HepG2 (cell line): ENCODE measurements around the gene STK11. TPM values are rescaled to one million over a fixed set of nuclear protein-coding genes. Genes with fewer than 3 reads are reported as not detected.

Source experiments
- ARNT2 ChIP-seq: sonication (generic); formaldehyde crosslinking; IDR thresholded peaks from 2 replicates; pipeline ENCODE4 v1.8.0; 2022; ENCODE audit warnings: mild to moderate bottlenecking, low read depth, missing genetic modification reagents, moderate library complexity
- IRX3 ChIP-seq: sonication (generic); formaldehyde crosslinking; IDR thresholded peaks from 2 replicates; pipeline ENCODE4 v1.8.1; 2023; ENCODE audit warnings: mild to moderate bottlenecking, low read depth, missing genetic modification reagents, borderline replicate concordance
- JUNB ChIP-seq: sonication (generic); formaldehyde crosslinking; IDR thresholded peaks from 2 replicates; pipeline ENCODE4 v1.8.0; 2022; ENCODE audit warnings: missing genetic modification reagents, mild to moderate bottlenecking, borderline replicate concordance
- MATR3 ChIP-seq: sonication (generic); formaldehyde crosslinking; IDR thresholded peaks from 2 replicates; pipeline ENCODE4 v1.4.0; 2020; ENCODE audit warnings: missing genetic modification reagents
- NCOA1 ChIP-seq: sonication (generic); formaldehyde crosslinking; IDR thresholded peaks from 2 replicates; pipeline ENCODE4 v1.9.0; 2021; ENCODE audit warnings: missing genetic modification reagents
- NR2F6 ChIP-seq, 2 experiments: IDR thresholded peaks; 2 replicates each; pipeline ENCODE4 v1.6.1; 2016; ENCODE audit warnings: antibody characterized with exemption in 1 of 2, mild to moderate bottlenecking in 1 of 2
- PPARG ChIP-seq: conservative IDR thresholded peaks from 2 replicates; pipeline ENCODE4 v1.6.1; 2016; ENCODE audit warnings: missing biosample characterization, missing genetic modification reagents
- PTBP1 ChIP-seq: fragments of 200-400 bp; formaldehyde crosslinking; IDR thresholded peaks from 2 replicates; pipeline ENCODE4 v1.6.1; 2018; ENCODE audit warnings: low read length, low read depth; ENCODE audit not compliant: poor library complexity, severe bottlenecking
- RCOR2 ChIP-seq: IDR thresholded peaks from 2 replicates; pipeline ENCODE4 v1.6.1; 2016; ENCODE audit warnings: missing biosample characterization, missing genetic modification reagents
- RFXANK ChIP-seq: IDR thresholded peaks from 2 replicates; pipeline ENCODE4 v1.6.1; 2016
- SIN3B ChIP-seq: fragments of 150-350 bp; IDR thresholded peaks from 2 replicates; pipeline ENCODE4 v1.6.1; 2014; ENCODE audit warnings: low read length
- SMC3 ChIP-seq: IDR thresholded peaks from 2 replicates; pipeline ENCODE4 v1.6.1; 2011; ENCODE audit warnings: low read length, improper control_type of control experiment
- WIZ ChIP-seq: sonication (generic); formaldehyde crosslinking; IDR thresholded peaks from 2 replicates; pipeline ENCODE4 v1.5.1; 2020; ENCODE audit warnings: mild to moderate bottlenecking, missing genetic modification reagents
- YEATS4 ChIP-seq: sonication (generic); formaldehyde crosslinking; IDR thresholded peaks from 2 replicates; pipeline ENCODE4 v1.4.0; 2020; ENCODE audit warnings: missing genetic modification reagents, borderline replicate concordance
- ZNF17 ChIP-seq: sonication (generic); formaldehyde crosslinking; IDR thresholded peaks from 2 replicates; pipeline ENCODE4 v1.5.0; 2020; ENCODE audit warnings: mild to moderate bottlenecking, missing genetic modification reagents
- ZNF230 ChIP-seq: sonication (generic); formaldehyde crosslinking; IDR thresholded peaks from 2 replicates; pipeline ENCODE4 v1.4.0; 2020; ENCODE audit warnings: mild to moderate bottlenecking, missing genetic modification reagents
- ZNF263 ChIP-seq: sonication (generic); formaldehyde crosslinking; IDR thresholded peaks from 2 replicates; pipeline ENCODE4 v1.4.0; 2020; ENCODE audit warnings: missing genetic modification reagents
- ZNF530 ChIP-seq: sonication (generic); formaldehyde crosslinking; IDR thresholded peaks from 2 replicates; pipeline ENCODE4 v1.5.0; 2020; ENCODE audit warnings: low read depth, mild to moderate bottlenecking, missing genetic modification reagents
- ZNF557 ChIP-seq: sonication (generic); formaldehyde crosslinking; IDR thresholded peaks from 2 replicates; pipeline ENCODE4 v1.4.0; 2020; ENCODE audit warnings: missing genetic modification reagents
- ZNF646 ChIP-seq: sonication (generic); formaldehyde crosslinking; IDR thresholded peaks from 2 replicates; pipeline ENCODE4 v1.9.0; 2021; ENCODE audit warnings: mild to moderate bottlenecking, missing genetic modification reagents
- ZNF652 ChIP-seq: IDR thresholded peaks from 2 replicates; pipeline ENCODE4 v1.6.1; 2016; ENCODE audit warnings: low read depth, borderline replicate concordance
- ZNF746 ChIP-seq: sonication (generic); formaldehyde crosslinking; IDR thresholded peaks from 2 replicates; pipeline ENCODE4 v1.8.0; 2022; ENCODE audit warnings: mild to moderate bottlenecking, missing genetic modification reagents
- ZNF891 ChIP-seq: sonication (generic); formaldehyde crosslinking; IDR thresholded peaks from 2 replicates; pipeline ENCODE4 v1.5.0; 2020; ENCODE audit warnings: mild to moderate bottlenecking, missing genetic modification reagents
- polyA plus RNA-seq, 8 experiments: library from polyadenylated mRNA; depleted of rRNA in 3 of 8; stranded (reverse) in 7 of 8; unstranded in 1 of 8; fragments of >200 nt; fragmentation: Illumina TruSeq in 4 of 8; extraction: Trizol in 4 of 8; gene quantifications; 2 replicates each; pipeline versions ENCODE4 v1.2.1 to v1.2.3, GENCODE V29; 2011 to 2016; ENCODE audit warnings: low read depth in 4 of 8, missing spikeins in 1 of 8, mixed read lengths in 1 of 8; ENCODE audit not compliant: insufficient read depth in 1 of 8
- total RNA-seq, 5 experiments: library from RNA; depleted of rRNA; stranded (reverse); fragments of >200 nt; fragmentation: Illumina TruSeq; extraction: Trizol; gene quantifications; 2 replicates each; pipeline ENCODE4 v1.2.3, GENCODE V29; 2016; ENCODE audit warnings: low read depth in 1 of 5
- TF ChIP-seq, protein P1 (sequence below): sonication (generic); formaldehyde crosslinking; IDR thresholded peaks from 2 replicates; pipeline ENCODE4 v1.4.0; 2020; ENCODE audit warnings: missing genetic modification reagents

STK11 gene
- total and polyA plus RNA-seq, 2 of the 13 experiments (the other 11 are each of a cell fraction or from before 2014, with no cell fraction given) = 27.5 to 43.6 TPM

- TF ChIP-seq ZNF646 (CRISPR knock-in tag) = no peak
- peak; percentile 85 for TF ChIP-seq IRX3 (CRISPR knock-in tag)
- TF ChIP-seq ZNF530 (CRISPR knock-in tag) = no peak
- peak; percentile 22; the same call in 1 of the 2 replicates for TF ChIP-seq JUNB
- TF ChIP-seq PTBP1 = no peak
- no peak; the same call in 1 of the 2 replicates for TF ChIP-seq ZNF263 (CRISPR knock-in tag)
- TF ChIP-seq ZNF746 (CRISPR knock-in tag) = peak; percentile 91
- TF ChIP-seq, protein P1, sequence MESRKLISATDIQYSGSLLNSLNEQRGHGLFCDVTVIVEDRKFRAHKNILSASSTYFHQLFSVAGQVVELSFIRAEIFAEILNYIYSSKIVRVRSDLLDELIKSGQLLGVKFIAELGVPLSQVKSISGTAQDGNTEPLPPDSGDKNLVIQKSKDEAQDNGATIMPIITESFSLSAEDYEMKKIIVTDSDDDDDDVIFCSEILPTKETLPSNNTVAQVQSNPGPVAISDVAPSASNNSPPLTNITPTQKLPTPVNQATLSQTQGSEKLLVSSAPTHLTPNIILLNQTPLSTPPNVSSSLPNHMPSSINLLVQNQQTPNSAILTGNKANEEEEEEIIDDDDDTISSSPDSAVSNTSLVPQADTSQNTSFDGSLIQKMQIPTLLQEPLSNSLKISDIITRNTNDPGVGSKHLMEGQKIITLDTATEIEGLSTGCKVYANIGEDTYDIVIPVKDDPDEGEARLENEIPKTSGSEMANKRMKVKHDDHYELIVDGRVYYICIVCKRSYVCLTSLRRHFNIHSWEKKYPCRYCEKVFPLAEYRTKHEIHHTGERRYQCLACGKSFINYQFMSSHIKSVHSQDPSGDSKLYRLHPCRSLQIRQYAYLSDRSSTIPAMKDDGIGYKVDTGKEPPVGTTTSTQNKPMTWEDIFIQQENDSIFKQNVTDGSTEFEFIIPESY (CRISPR knock-in tag) = no peak; the same call in 1 of the 2 replicates
- TF ChIP-seq ARNT2 (CRISPR knock-in tag) = peak; percentile 85
- peak; percentile 96 for TF ChIP-seq YEATS4 (CRISPR knock-in tag)
- TF ChIP-seq RCOR2 (CRISPR knock-in tag) = no peak
- no peak for TF ChIP-seq WIZ
- no peak for TF ChIP-seq RFXANK (CRISPR knock-in tag)
- TF ChIP-seq SIN3B = no peak; the same call in 1 of the 2 replicates
- no peak for TF ChIP-seq MATR3 (CRISPR knock-in tag)
- no peak for TF ChIP-seq ZNF230 (CRISPR knock-in tag)
- no peak for TF ChIP-seq PPARG
- TF ChIP-seq ZNF557 (CRISPR knock-in tag) = no peak
- no peak for TF ChIP-seq NCOA1 (CRISPR knock-in tag)
- TF ChIP-seq NR2F6 (IDR thresholded peaks at IDR 0.05) = no peak
- no peak; the same call in 1 of the 2 replicates for TF ChIP-seq NR2F6 (CRISPR knock-in tag; IDR thresholded peaks at IDR 0.05)
- no peak for TF ChIP-seq ZNF891 (CRISPR knock-in tag)
- TF ChIP-seq ZNF17 (CRISPR knock-in tag) = no peak
- no peak for TF ChIP-seq ZNF652
- TF ChIP-seq SMC3 = no peak
Observed at GRCh38 chr19:1275260-1275975, 69.8 kb downstream of the STK11 start, which contains the start of gene FAM174C (continued).
